HG03442 (cell line): ENCODE measurements around the gene DGKD.

Experiments
- ATAC-seq: cut with Tn5 transposase; IDR thresholded peaks from one replicate; pipeline ENCODE4 v1.9.1; 2021; ENCODE audit warnings: mild to moderate bottlenecking, moderate library complexity; ENCODE audit not compliant: unreplicated experiment

Gene DGKD, protein sequence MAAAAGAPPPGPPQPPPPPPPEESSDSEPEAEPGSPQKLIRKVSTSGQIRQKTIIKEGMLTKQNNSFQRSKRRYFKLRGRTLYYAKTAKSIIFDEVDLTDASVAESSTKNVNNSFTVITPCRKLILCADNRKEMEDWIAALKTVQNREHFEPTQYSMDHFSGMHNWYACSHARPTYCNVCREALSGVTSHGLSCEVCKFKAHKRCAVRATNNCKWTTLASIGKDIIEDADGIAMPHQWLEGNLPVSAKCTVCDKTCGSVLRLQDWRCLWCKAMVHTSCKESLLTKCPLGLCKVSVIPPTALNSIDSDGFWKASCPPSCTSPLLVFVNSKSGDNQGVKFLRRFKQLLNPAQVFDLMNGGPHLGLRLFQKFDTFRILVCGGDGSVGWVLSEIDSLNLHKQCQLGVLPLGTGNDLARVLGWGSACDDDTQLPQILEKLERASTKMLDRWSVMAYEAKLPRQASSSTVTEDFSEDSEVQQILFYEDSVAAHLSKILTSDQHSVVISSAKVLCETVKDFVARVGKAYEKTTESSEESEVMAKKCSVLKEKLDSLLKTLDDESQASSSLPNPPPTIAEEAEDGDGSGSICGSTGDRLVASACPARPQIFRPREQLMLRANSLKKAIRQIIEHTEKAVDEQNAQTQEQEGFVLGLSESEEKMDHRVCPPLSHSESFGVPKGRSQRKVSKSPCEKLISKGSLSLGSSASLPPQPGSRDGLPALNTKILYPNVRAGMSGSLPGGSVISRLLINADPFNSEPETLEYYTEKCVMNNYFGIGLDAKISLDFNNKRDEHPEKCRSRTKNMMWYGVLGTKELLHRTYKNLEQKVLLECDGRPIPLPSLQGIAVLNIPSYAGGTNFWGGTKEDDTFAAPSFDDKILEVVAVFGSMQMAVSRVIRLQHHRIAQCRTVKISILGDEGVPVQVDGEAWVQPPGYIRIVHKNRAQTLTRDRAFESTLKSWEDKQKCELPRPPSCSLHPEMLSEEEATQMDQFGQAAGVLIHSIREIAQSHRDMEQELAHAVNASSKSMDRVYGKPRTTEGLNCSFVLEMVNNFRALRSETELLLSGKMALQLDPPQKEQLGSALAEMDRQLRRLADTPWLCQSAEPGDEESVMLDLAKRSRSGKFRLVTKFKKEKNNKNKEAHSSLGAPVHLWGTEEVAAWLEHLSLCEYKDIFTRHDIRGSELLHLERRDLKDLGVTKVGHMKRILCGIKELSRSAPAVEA

DNA sequence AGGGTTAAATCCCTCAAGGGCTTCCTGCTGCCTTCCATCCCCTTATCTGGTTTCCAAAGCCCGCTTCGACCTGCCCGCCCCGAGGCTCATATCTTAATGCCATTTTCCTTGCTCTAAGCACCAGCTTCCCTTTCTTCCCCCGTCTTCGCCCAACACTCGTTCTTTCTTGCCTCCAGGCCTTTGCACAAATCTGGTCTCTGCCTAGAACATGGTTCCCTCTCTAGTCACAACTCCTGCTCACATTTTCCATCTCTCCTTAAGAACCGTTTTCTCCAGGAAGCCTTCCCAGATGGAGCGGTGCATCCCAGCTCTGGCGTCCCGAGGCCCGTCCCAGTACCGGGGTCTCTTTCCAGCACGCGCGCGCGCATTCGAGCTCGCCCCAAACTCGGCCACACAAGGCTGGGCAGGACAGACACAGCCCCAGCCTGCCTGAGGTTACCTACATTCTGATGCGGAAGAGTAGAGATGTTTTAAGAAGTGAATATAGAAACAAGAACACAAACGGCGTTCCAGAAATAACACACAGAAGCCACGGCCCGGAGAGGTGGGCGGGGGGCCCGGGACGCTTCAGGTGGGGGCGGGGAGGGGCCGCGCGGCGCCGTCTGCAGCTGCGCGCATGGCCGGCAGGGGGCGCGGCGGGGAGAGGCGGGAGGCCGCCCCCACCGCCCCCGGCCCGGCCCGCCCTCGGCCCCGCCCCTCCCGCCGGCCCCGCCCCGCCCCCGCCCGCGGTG is at the start of gene DGKD:
Gene DGKD, plus strand, starts transcription at position 726 of the 731 bp plus-strand sequence. CDS start 25 bp downstream, outside the sequence.
- peak; percentile 47 for ATAC-seq

DNA sequence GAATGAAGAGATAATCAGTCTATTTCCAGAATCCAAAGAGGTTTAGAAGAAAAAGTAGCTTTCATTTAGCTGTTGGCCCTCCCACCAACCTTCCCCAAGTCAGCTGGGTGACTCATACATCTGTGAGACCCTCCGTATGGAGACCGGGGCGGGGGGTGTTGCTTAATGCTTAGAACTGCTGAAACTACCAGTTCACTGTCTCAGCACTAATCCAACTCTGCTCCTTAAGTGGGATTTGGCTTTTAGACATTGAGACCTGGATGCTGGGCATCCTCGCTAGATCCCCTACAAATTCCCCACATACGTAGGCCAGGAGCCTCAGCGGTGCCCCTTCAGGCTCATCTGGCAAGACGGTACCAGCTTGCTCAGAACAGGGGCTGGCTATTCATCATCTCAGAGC is 46.7 kb upstream of the DGKD start, which contains the start of gene SAG:
Gene SAG, plus strand, starts transcription at position 252 of the 400 bp plus-strand sequence. CDS start 1,374 bp downstream, outside the sequence.
- no peak for ATAC-seq

GRCh38 chr2:233311241-233311926 is 42.9 kb upstream of the DGKD start:
- no peak for ATAC-seq

GRCh38 chr2:233312874-233313273 is 41.4 kb upstream of the DGKD start:
- no peak for ATAC-seq

DNA sequence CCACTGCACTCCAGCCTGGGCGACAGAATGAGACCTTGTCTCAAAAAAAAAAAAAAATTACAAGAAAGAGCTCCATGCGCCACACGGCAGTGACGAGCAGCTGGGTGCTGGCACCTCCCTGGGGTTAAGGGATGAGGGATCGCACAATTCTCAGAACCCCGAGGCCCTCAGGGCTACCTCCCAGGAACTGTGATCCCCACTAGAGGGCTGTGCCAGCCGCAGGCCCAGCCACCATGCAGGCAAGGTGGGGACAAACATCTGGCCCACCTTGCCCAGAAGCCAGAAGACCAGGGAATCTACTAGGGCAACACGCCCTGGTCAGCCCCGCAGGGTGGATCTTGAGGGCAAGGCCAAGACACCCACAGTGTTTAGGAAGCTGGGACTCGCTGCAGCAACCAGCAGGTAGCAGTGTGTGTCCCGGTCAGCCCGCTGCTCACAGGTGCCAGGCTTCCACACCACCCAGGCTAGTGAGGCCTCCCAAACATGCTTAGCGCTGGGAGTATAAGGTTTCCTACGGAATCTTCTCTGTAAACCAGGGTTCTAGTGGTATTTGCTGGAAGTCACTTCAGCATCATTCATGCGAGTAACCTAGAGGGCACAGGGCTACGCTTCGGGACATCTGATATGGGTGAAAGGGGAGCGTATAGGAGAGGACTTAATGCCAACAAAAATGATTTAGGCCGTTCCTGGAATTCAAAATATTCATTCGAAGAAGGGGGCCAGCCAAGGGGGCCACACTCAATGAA is 39.9 kb upstream of the DGKD start:
- ATAC-seq, result no peak

DNA sequence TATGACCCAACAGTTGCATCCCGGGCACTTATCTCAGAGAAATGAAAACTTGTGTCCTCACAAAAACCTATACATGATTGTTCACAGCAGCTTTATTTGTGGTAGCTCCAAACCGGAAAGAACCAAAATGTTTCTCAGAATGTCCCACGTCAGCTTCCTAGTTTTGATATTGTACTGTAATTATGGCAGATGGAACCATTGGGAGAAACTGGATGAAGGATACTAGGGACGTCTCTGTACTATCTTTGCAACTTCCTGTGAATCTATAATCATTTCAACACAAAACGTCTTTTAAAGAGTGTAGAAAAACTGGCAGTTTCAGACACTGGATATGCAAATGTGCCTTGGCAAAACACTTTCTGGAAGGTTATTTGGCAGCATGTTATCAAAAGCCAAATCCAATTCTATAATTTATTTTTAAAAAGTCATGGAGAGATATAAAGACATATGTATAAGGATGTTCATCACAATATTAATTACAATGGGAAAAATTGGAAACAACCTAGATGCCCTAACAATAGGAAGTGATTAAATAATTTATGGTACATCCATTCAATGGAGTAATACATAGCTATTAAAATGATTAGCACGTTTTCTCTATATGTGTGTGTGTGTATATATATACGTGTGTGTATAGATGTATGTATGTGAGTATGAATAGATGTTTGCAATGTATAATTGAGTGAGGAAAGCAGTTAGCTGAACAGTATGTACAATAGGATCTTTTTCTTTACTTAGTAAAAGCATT is 36.9 kb upstream of the DGKD start:
- no peak for ATAC-seq

GRCh38 chr2:233319256-233319655 is 35.0 kb upstream of the DGKD start:
- ATAC-seq, result no peak

- ATAC-seq, result no peak
Measured at GRCh38 chr2:233320470-233320869, 33.8 kb upstream of the DGKD start.

- ATAC-seq, result no peak
Measured at GRCh38 chr2:233321166-233321565, 33.1 kb upstream of the DGKD start.

DNA sequence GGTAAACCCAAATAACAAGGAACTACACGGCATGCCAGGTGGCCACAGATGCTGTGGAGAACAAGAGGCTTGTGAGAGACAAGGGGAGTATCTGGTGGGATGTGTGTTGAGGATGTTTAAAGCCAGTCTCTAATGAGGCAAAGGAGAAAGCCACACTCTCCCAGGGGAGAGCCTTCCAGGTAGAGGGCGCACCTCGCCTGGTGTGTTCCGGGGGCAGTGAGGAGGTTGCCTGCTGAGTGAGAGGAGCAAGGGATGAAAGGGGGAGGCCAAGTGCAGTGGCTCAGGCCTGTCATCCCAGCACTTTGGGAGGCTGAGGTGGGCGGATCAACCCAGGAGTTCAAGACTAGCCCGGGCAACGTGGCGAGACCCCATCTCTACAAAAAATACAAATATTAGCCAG is 30.4 kb upstream of the DGKD start:
- no peak for ATAC-seq

DNA sequence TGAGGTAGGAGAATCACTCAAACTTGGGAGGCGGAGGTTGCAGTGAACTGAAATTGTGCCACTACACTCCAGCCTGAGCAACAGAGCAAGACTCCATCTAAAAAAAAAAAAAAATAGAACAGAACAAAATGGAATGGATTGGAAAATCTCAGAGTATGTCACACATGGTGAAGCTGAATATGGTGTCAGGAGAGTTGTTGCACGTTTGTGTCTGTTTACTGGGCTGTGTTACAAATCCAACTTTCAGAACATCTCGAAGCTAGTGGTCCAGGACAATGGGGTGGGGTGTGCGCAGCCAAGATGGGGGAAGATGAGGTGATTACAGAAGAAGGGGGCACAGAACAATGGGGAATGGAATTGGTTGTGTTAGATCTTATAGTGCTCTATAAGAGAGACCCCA is 29.0 kb upstream of the DGKD start:
- no peak for ATAC-seq

GRCh38 chr2:233325814-233326213 is 28.5 kb upstream of the DGKD start:
- no peak for ATAC-seq

DNA sequence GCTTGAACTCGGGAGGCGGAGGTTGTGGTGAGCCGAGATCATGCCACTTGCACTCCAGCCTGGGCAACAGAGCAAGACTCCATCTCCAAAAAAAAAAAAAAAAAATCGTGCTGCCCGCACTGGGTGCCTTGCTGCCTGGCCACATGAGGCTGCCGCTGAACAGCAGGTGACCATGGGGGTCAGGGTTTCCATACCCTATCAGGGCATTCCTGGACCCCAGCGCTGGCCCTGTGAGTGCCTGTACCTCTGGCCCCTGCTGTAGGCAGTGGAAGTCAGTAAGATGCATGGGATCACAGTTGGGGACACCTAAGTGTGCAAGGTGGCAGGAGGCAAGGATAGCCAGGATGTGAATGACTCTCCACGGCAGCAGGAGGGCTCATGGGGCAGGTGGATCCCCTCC is 27.8 kb upstream of the DGKD start:
- ATAC-seq, result no peak

- ATAC-seq, result no peak
Measured at GRCh38 chr2:233328922-233329321, 25.4 kb upstream of the DGKD start.

DNA sequence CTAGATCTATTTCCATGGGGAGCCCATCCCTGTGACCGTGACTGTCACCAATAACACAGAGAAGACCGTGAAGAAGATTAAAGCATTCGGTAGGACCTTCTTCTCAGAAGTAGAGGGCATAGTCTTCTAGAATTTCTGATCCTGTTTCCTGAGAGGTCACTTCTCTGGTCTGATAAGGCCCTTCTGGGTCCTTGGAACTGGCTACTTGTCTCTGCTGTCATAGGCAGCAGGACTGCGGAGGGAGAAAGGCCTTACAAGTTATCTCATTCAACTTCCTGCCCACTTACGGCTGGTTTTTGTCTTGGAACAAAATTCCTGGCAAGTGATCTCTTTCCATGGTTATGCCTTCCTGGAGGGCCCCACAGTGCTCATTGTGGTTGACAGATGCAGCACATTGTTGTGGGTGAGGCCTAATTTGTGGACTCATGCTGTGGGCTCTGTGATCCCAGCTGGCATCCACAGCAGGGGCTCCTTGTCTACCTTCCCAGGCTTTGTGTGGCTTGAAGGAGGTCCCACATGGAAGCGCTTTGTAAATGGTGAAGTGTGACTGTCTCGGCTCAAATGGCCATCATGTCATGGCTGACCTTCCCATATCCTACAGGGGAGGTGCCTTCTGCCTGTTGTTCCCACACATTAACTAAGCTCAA is 24.7 kb upstream of the DGKD start:
- no peak for ATAC-seq

GRCh38 chr2:233331536-233331935 is 22.8 kb upstream of the DGKD start:
- peak; percentile 78 for ATAC-seq

GRCh38 chr2:233332125-233332524 is 22.2 kb upstream of the DGKD start:
- ATAC-seq, result no peak

DNA sequence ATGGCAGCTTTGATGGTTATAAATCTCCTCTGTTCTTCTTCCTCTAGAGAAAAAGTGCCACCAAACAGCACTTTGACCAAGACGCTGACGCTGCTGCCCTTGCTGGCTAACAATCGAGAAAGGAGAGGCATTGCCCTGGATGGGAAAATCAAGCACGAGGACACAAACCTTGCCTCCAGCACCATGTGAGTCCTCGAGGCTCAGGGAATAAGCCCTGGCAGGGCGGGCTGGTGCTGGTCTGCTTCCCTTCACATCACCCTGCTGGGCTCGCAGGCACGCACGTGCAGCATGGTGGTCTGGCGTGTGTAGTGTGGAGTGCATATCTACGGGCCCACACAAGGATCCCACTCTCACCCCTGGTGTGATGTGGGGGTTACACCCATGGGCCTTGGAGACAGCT is 19.4 kb upstream of the DGKD start:
- no peak for ATAC-seq
